Effector memory CD8-positive, alpha-beta T cell (primary cell): Measurements from ENCODE around the gene CBX2.

Source experiments
- ATAC-seq: fragments of 150-1000 bp; cut with Tn5 transposase; replicated peaks from 2 replicates; pipeline ENCODE4 v1.10.0; 2021; ENCODE audit warnings: mild to moderate bottlenecking, moderate library complexity
- DNase-seq, 3 experiments: peaks; one replicate each; pipeline ENCODE4 v3.0.0; 2021
- H3K27ac Mint-ChIP-seq, 2 donors: one replicate each; pipeline ENCODE4 v1.8.0; 2022; ENCODE audit warnings: mild to moderate bottlenecking in 2 of 2, mixed read lengths in 2 of 2, moderate library complexity in 2 of 2
- H3K27me3 Mint-ChIP-seq, 2 donors: one replicate each; pipeline ENCODE4 v1.8.0; 2022; ENCODE audit warnings: mixed read lengths in 2 of 2
- H3K36me3 Mint-ChIP-seq: one replicate; pipeline ENCODE4 v1.8.0; 2022; ENCODE audit warnings: mild to moderate bottlenecking, moderate library complexity, mixed read lengths; ENCODE audit not compliant: insufficient read depth
- H3K4me1 Mint-ChIP-seq, 2 donors: one replicate each; pipeline ENCODE4 v1.8.0; 2022; ENCODE audit warnings: low read depth in 2 of 2, mixed read lengths in 2 of 2
- H3K4me3 Mint-ChIP-seq, 2 donors: one replicate each; pipeline ENCODE4 v1.8.0; 2022; ENCODE audit warnings: mild to moderate bottlenecking in 2 of 2, mixed read lengths in 2 of 2, moderate library complexity in 2 of 2
- H3K9me3 Mint-ChIP-seq, 2 donors: one replicate each; pipeline ENCODE4 v1.8.0; 2022; ENCODE audit warnings: mixed read lengths in 2 of 2

Gene CBX2

DNA sequence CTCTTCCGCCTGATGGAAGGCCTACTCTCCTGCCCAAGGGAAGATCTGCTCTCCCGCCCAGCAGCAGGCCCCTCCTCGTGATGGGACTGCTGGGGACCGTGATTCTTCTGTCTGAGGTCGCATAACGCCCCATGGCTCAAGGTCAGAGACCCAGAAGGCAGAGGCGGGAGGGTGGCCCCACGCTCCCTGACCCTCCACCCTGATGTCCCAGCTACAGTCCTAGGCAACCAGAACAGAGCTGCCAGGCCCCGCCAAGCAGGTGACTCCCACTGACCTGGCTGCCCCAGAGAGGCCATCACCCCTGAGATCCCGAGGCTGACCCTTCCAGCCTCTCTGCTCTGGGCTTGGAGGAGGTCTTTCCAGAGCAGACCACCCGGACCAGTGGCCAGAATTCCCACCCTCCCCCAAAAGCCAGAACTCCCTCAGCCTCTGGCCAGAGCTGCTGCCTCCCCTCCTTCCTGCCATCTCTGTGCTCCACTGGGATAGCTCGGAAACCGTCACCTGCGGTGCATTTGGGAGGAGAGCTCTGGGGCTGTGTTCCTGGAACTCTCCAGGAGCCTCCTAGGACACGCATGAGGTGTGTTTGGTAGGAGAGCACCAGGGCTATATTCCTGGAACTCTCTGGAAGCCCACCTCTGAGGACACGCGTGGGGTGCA, 39.9 kb upstream of the CBX2 start:
- DNase-seq: no peak
- H3K4me1 Mint-ChIP-seq: peaks cover 4 to 10% of the 10 kb centered on the region in 2 donors
- no peak overlapping the region for H3K4me3 Mint-ChIP-seq
- ATAC-seq: no peak
- H3K9me3 Mint-ChIP-seq: no peaks in the 10 kb centered on the region
- peaks cover 37 to 46% of the 10 kb centered on the region in 2 donors for H3K27me3 Mint-ChIP-seq
- peaks cover under 1% of the 10 kb centered on the region for H3K36me3 Mint-ChIP-seq
- H3K27ac Mint-ChIP-seq: no peak overlapping the region

DNA sequence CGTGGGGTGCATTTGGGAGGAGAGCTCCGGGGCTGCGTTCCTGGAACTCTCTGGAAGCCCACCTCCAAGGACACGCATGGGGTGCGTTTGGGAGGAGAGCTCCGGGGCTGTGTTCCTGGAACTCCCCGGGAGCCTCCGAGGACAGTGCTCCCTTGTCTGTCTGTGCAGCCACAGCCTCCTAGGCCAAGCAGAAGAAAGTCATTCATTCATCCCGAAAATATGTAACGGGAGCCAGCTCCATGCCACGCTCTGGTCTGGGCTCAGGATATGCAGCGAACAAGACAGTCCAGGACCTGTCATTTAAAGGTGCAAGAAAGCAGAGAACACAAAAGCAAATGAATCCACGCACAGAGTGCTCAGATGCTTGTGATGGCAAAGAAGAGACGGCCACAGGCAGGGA, 39.3 kb upstream of the CBX2 start:
- Mint-ChIP-seq H3K27ac (no peak overlapping the region), H3K4me3 (no peak overlapping the region), H3K36me3 (no peaks in the 10 kb centered on the region), H3K9me3 (no peaks in the 10 kb centered on the region), H3K27me3 (peaks cover 42 to 52% of the 10 kb centered on the region in 2 donors), H3K4me1 (peaks cover 0 to 4% of the 10 kb centered on the region in 2 donors)
- ATAC-seq (no peak), DNase-seq (no peak)

DNA sequence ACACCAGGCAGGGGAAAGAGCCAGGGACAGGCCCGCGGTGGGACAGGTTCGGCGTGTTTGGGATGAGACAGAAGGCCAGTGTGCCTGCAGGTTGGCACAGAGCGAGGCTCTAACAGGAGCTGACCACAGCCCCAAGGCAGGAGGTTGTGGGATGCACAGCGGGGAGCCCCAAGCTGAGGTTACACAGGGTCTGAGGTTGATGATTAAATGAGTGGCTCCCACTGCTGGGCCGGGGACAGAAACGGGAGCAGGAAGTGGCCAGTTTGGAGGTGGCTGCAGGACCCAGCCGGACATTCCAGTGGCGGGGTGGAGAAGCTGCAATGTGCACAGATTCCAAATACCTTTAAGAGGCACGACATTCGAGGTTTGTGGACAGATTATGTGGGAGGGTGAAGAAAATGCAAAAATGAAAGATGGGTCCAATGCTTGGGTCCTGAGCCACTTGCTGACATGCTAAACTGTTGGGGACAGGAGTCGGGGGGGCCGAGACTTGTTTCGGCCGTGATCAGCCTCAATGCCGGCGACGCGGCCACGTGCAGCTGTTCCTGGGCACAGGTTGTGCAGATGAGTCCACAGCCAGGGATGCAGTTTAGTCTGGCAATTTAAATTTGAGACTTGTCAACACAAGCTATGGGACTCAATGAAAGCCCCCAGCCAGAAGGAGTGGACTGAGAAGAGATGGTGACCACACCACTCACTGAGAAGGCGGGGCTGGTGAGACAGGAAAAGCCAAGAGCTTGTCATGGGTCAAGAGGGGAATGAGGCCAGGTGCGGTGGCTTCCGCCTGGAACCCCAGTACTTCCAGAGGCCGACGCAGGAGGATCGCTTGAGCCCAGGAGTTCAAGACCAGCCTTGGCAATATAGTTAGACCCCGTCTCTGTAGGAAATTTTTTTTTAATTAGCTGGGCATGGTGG, 38.5 kb upstream of the CBX2 start:
- Mint-ChIP-seq H3K4me1 (peaks cover 0 to 3% of the 10 kb centered on the region in 2 donors), H3K9me3 (no peaks in the 10 kb centered on the region), H3K36me3 (no peaks in the 10 kb centered on the region), H3K27ac (no peak overlapping the region), H3K4me3 (no peak overlapping the region), H3K27me3 (peaks cover 42 to 55% of the 10 kb centered on the region in 2 donors)
- no peak for DNase-seq
- no peak for ATAC-seq

DNA sequence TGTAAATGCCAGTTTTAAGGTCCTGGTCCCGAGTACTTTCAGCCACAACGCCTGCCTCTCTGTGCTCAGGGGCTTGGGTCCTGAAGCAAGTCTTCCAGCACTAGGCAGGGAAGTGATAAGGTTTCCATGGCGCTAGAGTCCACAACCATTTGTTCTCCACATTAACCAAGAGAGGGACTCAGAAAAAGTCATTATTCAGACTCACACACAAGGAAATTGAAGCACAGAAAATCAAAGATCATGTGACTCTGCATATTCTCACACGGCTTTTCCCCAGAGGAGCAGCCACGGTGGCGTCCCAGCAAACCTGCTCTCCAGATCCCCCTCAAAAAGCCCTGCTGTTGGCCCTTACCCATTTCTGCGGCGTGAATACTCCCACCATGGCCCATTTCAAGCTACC, 37.5 kb upstream of the CBX2 start:
- Mint-ChIP-seq H3K27ac (no peak overlapping the region), H3K27me3 (peaks cover 47 to 64% of the 10 kb centered on the region in 2 donors), H3K36me3 (no peaks in the 10 kb centered on the region), H3K9me3 (no peaks in the 10 kb centered on the region), H3K4me3 (no peak overlapping the region), H3K4me1 (peaks cover 0 to 5% of the 10 kb centered on the region in 2 donors)
- DNase-seq (no peak), ATAC-seq (no peak)

DNA sequence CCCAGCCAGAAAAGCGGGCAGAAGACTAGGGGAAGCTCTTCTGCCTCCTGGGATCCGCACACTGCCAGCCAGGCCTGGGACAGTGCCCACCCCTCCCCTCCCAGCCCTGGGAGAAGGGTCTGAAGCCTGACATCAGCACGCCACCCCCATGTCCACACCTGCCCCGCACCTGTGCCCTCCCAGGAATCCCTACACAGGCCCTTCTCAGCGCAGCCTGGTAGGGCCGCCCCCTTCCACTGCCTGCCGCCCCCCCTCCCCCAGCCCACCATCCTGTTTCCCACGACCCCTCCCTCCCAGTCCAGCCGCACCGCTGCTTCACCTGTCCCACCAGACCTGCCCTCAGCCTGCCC, 36.6 kb upstream of the CBX2 start:
- Mint-ChIP-seq H3K36me3 (peaks cover 5% of the 10 kb centered on the region), H3K27ac (no peak overlapping the region), H3K4me1 (peaks cover 0 to 8% of the 10 kb centered on the region in 2 donors), H3K4me3 (no peak overlapping the region), H3K9me3 (no peaks in the 10 kb centered on the region), H3K27me3 (peaks cover 52 to 72% of the 10 kb centered on the region in 2 donors)
- DNase-seq (no peak), ATAC-seq (no peak)

DNA sequence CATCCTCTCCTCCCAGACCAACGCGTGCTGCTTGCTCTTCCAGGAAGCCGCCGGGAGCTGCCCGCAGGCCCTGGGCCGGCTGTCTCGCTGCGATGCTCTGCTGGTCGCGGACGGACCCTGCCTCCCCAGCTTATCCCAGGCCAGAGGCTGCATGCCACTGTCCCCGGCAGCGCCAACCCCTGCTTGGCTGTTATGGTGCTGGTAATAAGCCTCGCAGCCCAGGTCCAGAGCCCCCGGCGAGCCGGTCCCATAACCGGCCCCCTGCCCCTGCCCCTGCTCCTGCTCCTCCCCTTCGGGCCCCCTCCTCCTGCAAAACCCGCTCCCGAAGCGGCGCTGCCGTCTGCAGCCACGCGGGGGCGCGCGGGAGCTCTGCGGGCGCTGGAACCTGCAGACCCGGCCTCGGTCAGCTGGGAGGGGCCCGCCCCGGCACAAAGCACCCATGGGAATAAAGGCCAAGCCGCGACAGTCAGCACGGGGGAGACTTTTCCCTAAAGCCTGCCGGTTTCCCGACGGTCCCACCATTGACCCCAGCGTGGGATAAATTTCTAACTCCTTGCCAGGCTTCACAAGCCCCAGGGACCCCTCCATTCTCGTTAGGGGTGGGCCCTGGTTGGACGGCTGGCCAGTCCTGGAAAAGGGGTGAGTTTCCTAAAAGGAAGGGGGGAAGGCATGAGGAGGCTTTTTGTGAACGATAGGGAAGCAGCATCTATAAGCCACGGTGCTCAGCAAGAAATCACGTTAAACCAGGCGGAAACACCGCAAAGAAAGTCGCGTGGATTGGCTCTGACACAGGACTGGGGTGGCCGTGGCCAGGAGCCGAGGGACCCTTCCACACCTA, 36.0 kb upstream of the CBX2 start:
- Mint-ChIP-seq H3K4me3 (no peak overlapping the region), H3K27ac (no peak overlapping the region), H3K4me1 (peaks cover 0 to 12% of the 10 kb centered on the region in 2 donors), H3K27me3 (peaks cover 55 to 78% of the 10 kb centered on the region in 2 donors), H3K36me3 (peaks cover 5% of the 10 kb centered on the region), H3K9me3 (no peaks in the 10 kb centered on the region)
- ATAC-seq: peak; percentile 59
- DNase-seq: peak; percentile 64 to 76 (median 70)

DNA sequence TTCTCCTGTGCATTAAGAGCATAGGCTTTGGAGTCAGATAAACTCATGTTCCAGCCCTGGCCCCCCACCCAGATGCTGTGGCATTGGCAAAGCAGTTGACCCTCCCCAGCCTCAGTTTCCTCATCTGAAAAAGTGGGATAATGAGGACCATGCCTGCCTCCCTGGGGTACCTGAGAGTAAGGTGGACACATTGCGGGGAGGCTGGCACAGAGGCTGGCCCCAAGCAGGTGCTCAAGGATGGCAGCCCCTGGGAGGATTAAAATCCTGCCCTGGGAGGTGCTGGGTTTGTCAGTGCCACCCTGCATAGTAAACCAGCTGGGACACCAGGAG, 35.4 kb upstream of the CBX2 start:
- Mint-ChIP-seq H3K27ac (no peak overlapping the region), H3K4me3 (no peak overlapping the region), H3K4me1 (peaks cover 0 to 15% of the 10 kb centered on the region in 2 donors), H3K9me3 (no peaks in the 10 kb centered on the region), H3K36me3 (peaks cover 5% of the 10 kb centered on the region), H3K27me3 (peaks cover 56 to 79% of the 10 kb centered on the region in 2 donors)
- ATAC-seq (no peak), DNase-seq (no peak)

DNA sequence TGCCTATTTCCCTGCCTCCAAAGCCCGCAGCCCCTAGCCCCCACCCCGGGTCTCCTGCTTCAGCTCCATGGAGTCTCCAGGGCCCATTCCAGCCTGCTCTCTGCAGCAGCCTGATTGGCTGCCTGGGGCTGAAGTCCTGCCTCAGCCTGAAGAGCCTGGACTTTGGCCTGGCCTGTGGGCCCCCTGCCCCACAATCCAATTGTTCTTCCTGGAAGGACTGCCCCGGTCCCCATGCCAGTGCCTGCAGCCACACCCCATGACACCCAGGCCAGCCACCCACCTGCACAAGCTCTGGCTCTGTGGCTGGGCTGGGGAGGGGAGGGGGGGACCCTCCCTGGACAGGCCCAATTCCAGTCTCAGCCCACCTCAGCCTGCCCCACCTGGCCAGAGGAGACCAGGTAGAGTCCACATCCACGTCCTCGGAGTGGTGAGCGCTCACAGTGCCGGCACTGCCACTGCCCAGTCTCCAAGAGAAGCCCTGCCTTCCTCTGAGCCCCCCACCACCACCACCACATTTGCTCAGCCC, 34.9 kb upstream of the CBX2 start:
- no peak overlapping the region for H3K4me3 Mint-ChIP-seq
- H3K27me3 Mint-ChIP-seq: peaks cover 56 to 79% of the 10 kb centered on the region in 2 donors

DNA sequence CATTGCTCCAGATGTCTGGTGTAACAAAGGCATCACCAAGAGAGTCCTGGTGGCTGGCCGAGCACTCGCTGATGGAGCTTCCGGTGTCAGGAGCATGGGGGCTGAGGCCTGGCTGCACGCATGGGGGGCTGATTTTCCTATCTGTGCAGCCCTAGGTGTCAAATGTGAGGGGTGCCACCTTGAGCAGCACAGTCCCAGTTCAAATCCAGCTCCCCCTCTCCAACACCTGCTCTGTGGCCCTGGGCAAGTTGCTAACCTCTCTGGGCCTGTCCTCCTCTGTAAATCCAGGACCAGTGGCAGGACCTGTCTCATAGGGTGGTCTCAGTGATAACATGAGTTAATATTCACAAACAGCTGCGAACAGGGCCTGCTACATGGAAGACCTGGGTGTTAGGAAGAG, 34.3 kb upstream of the CBX2 start:
- no peak for ATAC-seq
- peaks cover 0 to 18% of the 10 kb centered on the region in 2 donors for H3K4me1 Mint-ChIP-seq
- no peak for DNase-seq
- H3K27me3 Mint-ChIP-seq: peaks cover 53 to 76% of the 10 kb centered on the region in 2 donors
- H3K9me3 Mint-ChIP-seq: no peaks in the 10 kb centered on the region
- H3K36me3 Mint-ChIP-seq: peaks cover 5% of the 10 kb centered on the region
- no peak overlapping the region for H3K4me3 Mint-ChIP-seq
- H3K27ac Mint-ChIP-seq: no peak overlapping the region

More for the DNA sequence above, 34.9 kb upstream of the CBX2 start:
- ATAC-seq (no peak), DNase-seq (no peak)
- Mint-ChIP-seq H3K36me3 (peaks cover 5% of the 10 kb centered on the region), H3K9me3 (no peaks in the 10 kb centered on the region), H3K4me1 (peaks cover 0 to 18% of the 10 kb centered on the region in 2 donors), H3K27ac (no peak overlapping the region)

DNA sequence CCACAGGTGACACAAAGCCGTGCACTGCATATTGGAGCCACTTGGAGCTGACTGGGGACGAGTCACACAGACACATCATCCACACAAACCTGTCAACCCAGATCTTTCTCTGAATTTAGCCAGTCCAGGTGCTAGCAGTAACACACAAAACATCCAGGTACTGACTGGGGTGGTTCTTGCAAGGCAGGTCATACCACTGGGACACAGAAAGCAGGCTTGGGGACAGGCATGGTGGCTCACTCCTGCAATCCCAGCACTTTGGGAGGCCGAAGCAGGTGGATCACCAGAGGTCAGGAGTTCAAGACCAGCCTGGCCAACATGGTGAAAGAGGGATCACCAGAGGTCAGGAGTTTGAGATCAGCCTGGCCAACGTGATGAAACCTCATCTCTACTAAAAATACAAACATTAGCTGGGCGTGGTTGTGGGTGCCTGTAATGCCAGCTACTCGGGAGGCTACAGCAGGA, 32.3 kb upstream of the CBX2 start:
- peaks cover 0 to 18% of the 10 kb centered on the region in 2 donors for H3K4me1 Mint-ChIP-seq
- H3K9me3 Mint-ChIP-seq: no peaks in the 10 kb centered on the region
- DNase-seq (no peak), ATAC-seq (no peak)
- peaks cover 5% of the 10 kb centered on the region for H3K36me3 Mint-ChIP-seq
- H3K4me3 Mint-ChIP-seq: peak overlapping the region in 1 of 2 donors; percentile 40
- H3K27ac Mint-ChIP-seq: no peak overlapping the region
- H3K27me3 Mint-ChIP-seq: peaks cover 40 to 66% of the 10 kb centered on the region in 2 donors

DNA sequence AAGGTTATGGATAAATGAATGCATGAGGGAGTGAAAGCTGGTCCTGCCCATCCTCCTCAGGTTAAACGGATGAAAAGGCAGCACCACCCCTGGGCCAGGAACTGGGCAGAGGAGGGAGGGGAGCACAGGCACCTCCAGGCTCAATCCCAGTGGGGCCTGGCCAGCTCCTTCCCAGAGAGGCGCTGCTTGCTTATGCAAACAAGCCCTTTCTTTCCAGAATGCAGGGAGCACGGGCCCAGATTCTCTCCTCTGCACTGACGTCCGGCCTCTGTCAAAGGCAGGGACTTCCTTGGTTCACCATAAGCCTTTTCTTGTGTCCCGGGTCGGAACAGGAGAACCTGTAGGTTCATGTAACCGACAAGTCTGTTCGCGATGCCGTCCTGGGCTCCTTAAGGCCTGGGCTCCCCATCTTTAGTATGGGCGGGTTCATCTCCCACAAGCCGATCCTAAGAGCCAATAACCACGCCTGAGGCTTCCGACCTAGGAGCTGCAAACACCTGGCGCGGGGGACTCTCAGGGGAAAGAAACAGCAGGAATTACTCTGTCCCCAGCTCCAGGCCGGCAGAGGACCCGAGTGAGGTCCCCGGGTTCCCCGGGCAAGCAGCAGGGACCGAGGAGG, 30.9 kb upstream of the CBX2 start:
- Mint-ChIP-seq H3K27ac (no peak overlapping the region), H3K27me3 (peaks cover 51 to 72% of the 10 kb centered on the region in 2 donors), H3K36me3 (peaks cover 5% of the 10 kb centered on the region), H3K4me3 (peak overlapping the region; percentile 22 to 47), H3K9me3 (no peaks in the 10 kb centered on the region), H3K4me1 (peaks cover 0 to 18% of the 10 kb centered on the region in 2 donors)
- ATAC-seq (no peak), DNase-seq (no peak)

DNA sequence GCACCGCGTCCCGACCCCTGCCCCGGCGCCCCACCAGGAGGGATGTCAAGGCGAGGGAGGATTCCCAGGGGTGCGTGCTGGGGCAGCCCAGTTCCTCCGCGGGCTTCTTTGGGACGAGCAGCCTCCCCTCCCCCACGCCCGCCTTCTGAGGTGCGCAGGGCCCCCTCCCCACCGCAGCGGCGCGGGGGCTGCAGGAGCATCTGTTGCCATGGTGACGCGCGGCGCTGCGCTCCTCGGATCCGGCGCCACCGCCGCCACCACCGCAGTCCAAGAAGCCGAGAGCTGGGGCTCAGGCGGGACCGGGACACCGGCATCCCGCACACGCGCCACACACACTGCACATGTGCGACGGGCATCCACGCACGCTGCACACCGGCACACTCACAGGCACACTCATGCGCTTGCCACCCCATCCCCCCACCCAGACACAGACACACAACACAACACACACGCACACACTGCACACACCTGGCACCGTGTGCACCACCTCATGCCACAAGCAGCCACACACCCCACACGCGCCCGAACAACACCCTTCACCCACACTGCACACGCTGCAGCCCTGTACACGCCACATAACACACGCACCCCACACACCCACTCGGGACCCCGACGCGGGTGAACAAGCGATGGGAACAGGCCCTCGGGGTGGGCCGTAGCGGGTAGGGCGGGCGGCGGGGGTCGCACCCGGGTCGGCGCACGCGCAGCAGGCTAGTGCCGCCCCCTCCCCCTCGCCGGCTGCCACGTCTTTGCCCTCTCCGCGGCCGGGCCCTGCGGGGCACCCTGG, 30.2 kb upstream of the CBX2 start:
- Mint-ChIP-seq H3K4me3 (peak overlapping the region; percentile 22 to 47), H3K27me3 (peaks cover 53 to 72% of the 10 kb centered on the region in 2 donors)

More for the DNA sequence above, 30.2 kb upstream of the CBX2 start:
- Mint-ChIP-seq H3K36me3 (peaks cover 5% of the 10 kb centered on the region), H3K4me1 (peaks cover 0 to 16% of the 10 kb centered on the region in 2 donors), H3K27ac (peak overlapping the region in 1 of 2 donors; percentile 29), H3K9me3 (no peaks in the 10 kb centered on the region)
- ATAC-seq (peak; percentile 18), DNase-seq (no peak)
